Liver (tissue), 9 donors: ENCODE measurements around the gene RPSA. TPM values are rescaled to one million over a fixed set of nuclear protein-coding genes. Genes with fewer than 3 reads are reported as not detected.
"Not testable (repeated sequence)": the region's sequence is repeated elsewhere in the genome, so short reads cannot be mapped to it uniquely, and the experiment has no call there.

Experiments used
- DNase-seq: peaks from one replicate; pipeline ENCODE4 v3.0.0-alpha.2; 2017; ENCODE audit warnings: low spot score
- H3K27ac ChIP-seq, 2 donors: one replicate each; pipeline ENCODE4 v1.7.0; 2013; ENCODE audit warnings: inconsistent platforms in 2 of 2, low read length in 2 of 2, control low read depth in 1 of 2, low read depth in 1 of 2, mild to moderate bottlenecking in 1 of 2
- H3K27me3 ChIP-seq, 4 donors: one replicate each; pipeline versions ENCODE4 v1.6.1 to v1.7.0; 2013; ENCODE audit warnings: low read length in 3 of 4, inconsistent platforms in 1 of 4, mild to moderate bottlenecking in 1 of 4, moderate library complexity in 1 of 4; ENCODE audit not compliant: control insufficient read depth in 4 of 4, insufficient read depth in 4 of 4
- H3K36me3 ChIP-seq, 4 donors: one replicate each; pipeline versions ENCODE4 v1.6.1 to v1.7.0; 2013; ENCODE audit warnings: low read length in 3 of 4, mild to moderate bottlenecking in 3 of 4, low read depth in 1 of 4, moderate library complexity in 1 of 4; ENCODE audit not compliant: control insufficient read depth in 4 of 4, insufficient read depth in 3 of 4
- H3K4me1 ChIP-seq, 4 donors: one replicate each; pipeline versions ENCODE4 v1.6.1 to v1.7.0; 2013; ENCODE audit warnings: low read length in 3 of 4, mild to moderate bottlenecking in 3 of 4, moderate library complexity in 1 of 4; ENCODE audit not compliant: control insufficient read depth in 4 of 4, insufficient read depth in 4 of 4
- H3K4me3 ChIP-seq, 3 donors: one replicate each; pipeline versions ENCODE4 v1.6.1 to v1.7.0; 2013; ENCODE audit warnings: low read length in 3 of 3, control low read depth in 1 of 3, low read depth in 1 of 3, mild to moderate bottlenecking in 1 of 3
- H3K9ac ChIP-seq, 2 donors: one replicate each; pipeline ENCODE4 v1.7.0; 2013; ENCODE audit warnings: low read length in 2 of 2, mild to moderate bottlenecking in 2 of 2, moderate library complexity in 2 of 2, control low read depth in 1 of 2, low read depth in 1 of 2
- H3K9me3 ChIP-seq, 4 donors: one replicate each; pipeline versions ENCODE4 v1.6.1 to v1.7.0; 2013; ENCODE audit warnings: low read length in 3 of 4; ENCODE audit not compliant: control insufficient read depth in 4 of 4
- EGR1 ChIP-seq, 2 donors: IDR thresholded peaks; 2 replicates each; pipeline ENCODE4 v1.6.1; 2016 to 2018; ENCODE audit warnings: antibody characterized with exemption in 2 of 2, low read depth in 2 of 2
- FOXA2 ChIP-seq: IDR thresholded peaks from 2 replicates; pipeline ENCODE4 v1.6.1; 2016; ENCODE audit warnings: antibody characterized with exemption
- GABPA ChIP-seq, 2 donors: IDR thresholded peaks in 1 of 2; conservative IDR thresholded peaks in 1 of 2; 2 replicates each; pipeline ENCODE4 v1.6.1; 2016; ENCODE audit warnings: antibody characterized with exemption in 2 of 2, mild to moderate bottlenecking in 1 of 2, moderate library complexity in 1 of 2
- HNF4G ChIP-seq: IDR thresholded peaks from 2 replicates; pipeline ENCODE4 v1.6.1; 2016; ENCODE audit warnings: antibody characterized with exemption
- JUND ChIP-seq, 2 donors: IDR thresholded peaks; 2 replicates each; pipeline ENCODE4 v1.6.1; 2016; ENCODE audit warnings: antibody characterized with exemption in 2 of 2
- MAX ChIP-seq: IDR thresholded peaks from 2 replicates; pipeline ENCODE4 v1.6.1; 2016; ENCODE audit warnings: antibody characterized with exemption
- NR2F2 ChIP-seq: IDR thresholded peaks from 2 replicates; pipeline ENCODE4 v1.6.1; 2016; ENCODE audit warnings: antibody characterized with exemption
- RAD21 ChIP-seq, 2 donors: IDR thresholded peaks; 2 replicates each; pipeline ENCODE4 v1.6.1; 2016; ENCODE audit warnings: antibody characterized with exemption in 2 of 2, mild to moderate bottlenecking in 2 of 2
- REST ChIP-seq: IDR thresholded peaks from 2 replicates; pipeline ENCODE4 v1.6.1; 2016; ENCODE audit warnings: antibody characterized with exemption, mild to moderate bottlenecking
- SP1 ChIP-seq: IDR thresholded peaks from 2 replicates; pipeline ENCODE4 v1.6.1; 2018; ENCODE audit warnings: antibody characterized with exemption, mild to moderate bottlenecking
- TAF1 ChIP-seq: conservative IDR thresholded peaks from 2 replicates; pipeline ENCODE4 v1.6.1; 2016; ENCODE audit warnings: antibody characterized with exemption, mild to moderate bottlenecking
- YY1 ChIP-seq: IDR thresholded peaks from 2 replicates; pipeline ENCODE4 v1.6.1; 2016; ENCODE audit warnings: antibody characterized with exemption, mild to moderate bottlenecking
- WGBS: extraction: QIAGEN DNeasy Blood & Tissue Kit; methylation state at CpG from one replicate; pipeline ENCODE4 v1.1.7; 2013; 5-methylcytosine and 5-hydroxymethylcytosine counted together
- polyA plus RNA-seq, 2 donors: library from polyadenylated mRNA; stranded (reverse) in 1 of 2; unstranded in 1 of 2; fragments of 200-250 nt in 1 of 2; fragments of >200 nt in 1 of 2; fragmentation: Nextera tagmentation in 1 of 2; extraction: Ambion mirVana in 1 of 2; gene quantifications; one replicate each; pipeline versions ENCODE4 v1.2.1 to v1.2.3, GENCODE V29; 2013 to 2015
- total RNA-seq, 2 donors: library from RNA; depleted of rRNA; stranded (reverse); fragments of >200 nt; gene quantifications; one replicate each; pipeline ENCODE4 v1.2.3, GENCODE V29; 2014
- TF ChIP-seq, protein P1 (sequence below): fragments of 150-350 bp; IDR thresholded peaks from 2 replicates; pipeline ENCODE4 v1.5.1; 2017; ENCODE audit warnings: improper control_type of control experiment, low read depth, low read length; ENCODE audit not compliant: missing input control
- TF ChIP-seq, protein P2 (sequence below): IDR thresholded peaks from 2 replicates; pipeline ENCODE4 v1.6.1; 2016; ENCODE audit warnings: antibody characterized with exemption
- donor health status: healthy.
- donor health status: healthy.
- donor health status: healthy.
- donor health status: healthy.
- donor health status: healthy.

Gene RPSA
- total and polyA plus RNA-seq, 4 donors: 200 to 796 (median 443) TPM

- peaks cover 0 to 2% (median 0%) of the 10 kb centered on the region in 4 donors for H3K4me1 ChIP-seq
- H3K9ac ChIP-seq: no peak overlapping the region
- no peak for TF ChIP-seq REST
- TF ChIP-seq JUND (IDR thresholded peaks at IDR 0.05): no peak
- no peak for TF ChIP-seq MAX
- TF ChIP-seq, protein P1, sequence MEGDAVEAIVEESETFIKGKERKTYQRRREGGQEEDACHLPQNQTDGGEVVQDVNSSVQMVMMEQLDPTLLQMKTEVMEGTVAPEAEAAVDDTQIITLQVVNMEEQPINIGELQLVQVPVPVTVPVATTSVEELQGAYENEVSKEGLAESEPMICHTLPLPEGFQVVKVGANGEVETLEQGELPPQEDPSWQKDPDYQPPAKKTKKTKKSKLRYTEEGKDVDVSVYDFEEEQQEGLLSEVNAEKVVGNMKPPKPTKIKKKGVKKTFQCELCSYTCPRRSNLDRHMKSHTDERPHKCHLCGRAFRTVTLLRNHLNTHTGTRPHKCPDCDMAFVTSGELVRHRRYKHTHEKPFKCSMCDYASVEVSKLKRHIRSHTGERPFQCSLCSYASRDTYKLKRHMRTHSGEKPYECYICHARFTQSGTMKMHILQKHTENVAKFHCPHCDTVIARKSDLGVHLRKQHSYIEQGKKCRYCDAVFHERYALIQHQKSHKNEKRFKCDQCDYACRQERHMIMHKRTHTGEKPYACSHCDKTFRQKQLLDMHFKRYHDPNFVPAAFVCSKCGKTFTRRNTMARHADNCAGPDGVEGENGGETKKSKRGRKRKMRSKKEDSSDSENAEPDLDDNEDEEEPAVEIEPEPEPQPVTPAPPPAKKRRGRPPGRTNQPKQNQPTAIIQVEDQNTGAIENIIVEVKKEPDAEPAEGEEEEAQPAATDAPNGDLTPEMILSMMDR: no peak
- TF ChIP-seq FOXA2: no peak
- no peak for TF ChIP-seq NR2F2
- no peak for TF ChIP-seq EGR1 (IDR thresholded peaks at IDR 0.05; ENCODE audit: low read depth in 2 of 2)
- H3K27me3 ChIP-seq: no peaks in the 10 kb centered on the region
- H3K36me3 ChIP-seq: peaks cover 13 to 53% (median 47%) of the 10 kb centered on the region in 4 donors
- 84% methylated on average over 6 of the region's 6 CpGs for WGBS
- no peak overlapping the region for H3K4me3 ChIP-seq
- no peak for DNase-seq
- H3K27ac ChIP-seq: no peak overlapping the region
- H3K9me3 ChIP-seq: no peaks in the 10 kb centered on the region
Observed at GRCh38 chr3:39413691-39414420, 7.3 kb downstream of the RPSA start.

DNA sequence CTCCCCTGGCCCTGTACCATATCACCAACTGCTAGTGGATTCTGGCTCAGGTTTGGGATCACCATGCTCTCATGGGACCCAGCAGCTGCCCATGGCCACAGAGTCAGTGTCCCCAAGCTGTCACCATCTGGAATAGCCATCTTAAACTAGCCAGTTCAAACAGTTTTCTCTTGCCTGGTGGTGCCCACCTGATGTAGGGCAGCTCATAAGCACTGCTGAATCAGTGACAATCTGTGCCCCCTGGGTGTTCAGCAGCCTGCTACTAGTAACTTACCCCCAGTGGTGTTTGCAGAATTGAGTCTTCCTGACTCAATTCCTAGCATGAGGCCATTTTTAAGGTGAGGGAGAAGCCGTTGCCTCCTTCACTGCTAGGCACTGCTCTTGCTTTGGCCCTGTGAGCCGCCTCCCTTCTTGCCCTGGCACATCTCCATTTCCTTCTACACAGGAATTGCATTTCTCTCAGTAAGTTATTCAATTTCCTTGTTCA is 7.9 kb downstream of the RPSA start:
- TF ChIP-seq, protein P2, sequence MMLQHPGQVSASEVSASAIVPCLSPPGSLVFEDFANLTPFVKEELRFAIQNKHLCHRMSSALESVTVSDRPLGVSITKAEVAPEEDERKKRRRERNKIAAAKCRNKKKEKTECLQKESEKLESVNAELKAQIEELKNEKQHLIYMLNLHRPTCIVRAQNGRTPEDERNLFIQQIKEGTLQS: no peak
- TF ChIP-seq SP1 (no peak), RAD21 (IDR thresholded peaks at IDR 0.05) (no peak), MAX (no peak), GABPA (IDR thresholded peaks at IDR 0.05 in 1 of 2, conservative IDR thresholded peaks at IDR 0.05 in 1 of 2) (no peak), TAF1 (no peak), NR2F2 (no peak), YY1 (no peak), JUND (IDR thresholded peaks at IDR 0.05) (no peak), FOXA2 (no peak), EGR1 (IDR thresholded peaks at IDR 0.05; ENCODE audit: low read depth in 2 of 2) (no peak), HNF4G (no peak)
- TF ChIP-seq, protein P1: no peak
- DNase-seq: no peak
- H3K36me3 ChIP-seq: peaks cover 10 to 47% (median 43%) of the 10 kb centered on the region in 4 donors
- no peak overlapping the region for H3K9ac ChIP-seq
- no peak overlapping the region for H3K4me3 ChIP-seq
- no peaks in the 10 kb centered on the region for H3K9me3 ChIP-seq
- no peaks in the 10 kb centered on the region for H3K27me3 ChIP-seq
- peaks cover 0 to 2% (median 0%) of the 10 kb centered on the region in 4 donors for H3K4me1 ChIP-seq
- no peak overlapping the region for H3K27ac ChIP-seq
- WGBS: 79% methylated on average over 2 of the region's 2 CpGs

- H3K9ac ChIP-seq, H3K27ac ChIP-seq, H3K4me3 ChIP-seq, H3K9me3 ChIP-seq, H3K4me1 ChIP-seq, DNase-seq, H3K27me3 ChIP-seq: not testable (repeated sequence)
- WGBS: 70% methylated on average over 3 of the region's 3 CpGs
- H3K36me3 ChIP-seq: peaks cover 10 to 41% (median 35%) of the 10 kb centered on the region in 4 donors
Observed at GRCh38 chr3:39415302-39415701, 8.8 kb downstream of the RPSA start.
